GM19452 (cell line): Measurements from ENCODE around the gene EGLN2.
"Not testable (repeated sequence)": the region's sequence is repeated elsewhere in the genome, so short reads cannot be mapped to it uniquely, and the experiment has no call there.

Experiments
- ATAC-seq: cut with Tn5 transposase; IDR thresholded peaks from one replicate; pipeline ENCODE4 v1.9.1; 2021; ENCODE audit not compliant: unreplicated experiment

The EGLN2 gene

GRCh38 chr19:40776364-40776763 lies 22.6 kb upstream of the EGLN2 start:
- no peak for ATAC-seq

GRCh38 chr19:40776932-40777644 lies 21.9 kb upstream of the EGLN2 start:
- peak; percentile 69 for ATAC-seq

GRCh38 chr19:40777645-40777936 lies 21.4 kb upstream of the EGLN2 start:
- ATAC-seq, result no peak

GRCh38 chr19:40777937-40778705 lies 20.9 kb upstream of the EGLN2 start, which contains the start of gene RAB4B:
Gene RAB4B (plus strand): TSS chr19:40778247. CDS start chr19:40778376, 129 bp downstream.
- peak; percentile 57 for ATAC-seq

- no peak for ATAC-seq
Measured at GRCh38 chr19:40778706-40779284, 20.2 kb upstream of the EGLN2 start.

- no peak for ATAC-seq
Measured at GRCh38 chr19:40780582-40780981, 18.4 kb upstream of the EGLN2 start.

- no peak for ATAC-seq
Measured at GRCh38 chr19:40781140-40781539, 17.9 kb upstream of the EGLN2 start.

- ATAC-seq, result no peak
Measured at GRCh38 chr19:40783711-40784110, 15.3 kb upstream of the EGLN2 start.

GRCh38 chr19:40784146-40784545 lies 14.8 kb upstream of the EGLN2 start:
- not testable (repeated sequence) for ATAC-seq

- ATAC-seq, result no peak
Measured at GRCh38 chr19:40785526-40785925, 13.5 kb upstream of the EGLN2 start.

- ATAC-seq, result no peak
Measured at GRCh38 chr19:40786060-40787037, 12.6 kb upstream of the EGLN2 start.

GRCh38 chr19:40791349-40791748 lies 7.6 kb upstream of the EGLN2 start:
- no peak for ATAC-seq

GRCh38 chr19:40791996-40792395 lies 7.0 kb upstream of the EGLN2 start:
- no peak for ATAC-seq

GRCh38 chr19:40797166-40797962 lies 1.6 kb upstream of the EGLN2 start:
- ATAC-seq, result no peak

- ATAC-seq, result no peak
Measured at GRCh38 chr19:40797963-40798682, 868 bp upstream of the EGLN2 start.

- no peak for ATAC-seq
Measured at GRCh38 chr19:40799558-40800338, 757 bp downstream of the EGLN2 start.

GRCh38 chr19:40800339-40800996 lies 1.5 kb downstream of the EGLN2 start:
- no peak for ATAC-seq

- no peak for ATAC-seq
Measured at GRCh38 chr19:40800997-40801377, 2.0 kb downstream of the EGLN2 start.
